Mucosa of descending colon (tissue), 3 donors: Measurements from ENCODE around the gene ITGA11. TPM values are rescaled to one million over a fixed set of nuclear protein-coding genes. Genes with fewer than 3 reads are reported as not detected.

Experiments used
- ATAC-seq: fragments of 200-7000 bp; cut with Tn5 transposase; one replicate; pipeline ENCODE4 v1.9.1; 2020; ENCODE audit warnings: mild to moderate bottlenecking, moderate library complexity
- DNase-seq, 3 donors: peaks; one replicate each; pipeline ENCODE4 v3.0.0-alpha.2; 2020
- H3K36me3 ChIP-seq: fragments of 200-600 bp; one replicate; pipeline ENCODE4 v1.8.0; 2021; ENCODE audit warnings: low read depth, mild to moderate bottlenecking
- H3K4me1 ChIP-seq: fragments of 200-600 bp; one replicate; pipeline ENCODE4 v1.8.0; 2021; ENCODE audit warnings: low read depth, mild to moderate bottlenecking
- H3K4me3 ChIP-seq: fragments of 200-600 bp; one replicate; pipeline ENCODE4 v1.8.0; 2021; ENCODE audit warnings: mild to moderate bottlenecking
- H3K9me3 ChIP-seq: fragments of 200-600 bp; one replicate; pipeline ENCODE4 v1.8.0; 2021; ENCODE audit warnings: mild to moderate bottlenecking
- CTCF ChIP-seq: fragments of 200-600 bp; IDR thresholded peaks from one replicate; pipeline ENCODE4 v1.8.0; 2022; ENCODE audit warnings: antibody characterized with exemption, mild to moderate bottlenecking
- intact Hi-C, 2 donors: fragments of 100-400 bp; cut with DNase I in 1 of 2; cut with micrococcal nuclease in 1 of 2; formaldehyde crosslinking; loops; one replicate each; pipeline versions ENCODE4 v1.11.0 to v1.11.1; 2022; cut with DNase I, micrococcal nuclease
- total RNA-seq, 3 donors: library from RNA; stranded (reverse); fragmentation: NEBNext Ultra II Directional in 2 of 3; extraction: Animal tissue kit (Norgen Biotek cat#: 25700) in 2 of 3; gene quantifications; one replicate each; pipeline versions ENCODE4 v1.2.1 to v1.2.4, GENCODE V29; 2021 to 2023
- donor health status: DM: no; HTN: no; CAD: no; lungs with moderate emphysema.
- donor health status: DM: no; HTN: no; CAD: no.
- donor health status: DM: no; HTN: yes; CAD: no.

The ITGA11 gene
- total RNA-seq, 3 donors from 2014 or later, result 1.8 to 2.4 (median 2.1) TPM

DNA sequence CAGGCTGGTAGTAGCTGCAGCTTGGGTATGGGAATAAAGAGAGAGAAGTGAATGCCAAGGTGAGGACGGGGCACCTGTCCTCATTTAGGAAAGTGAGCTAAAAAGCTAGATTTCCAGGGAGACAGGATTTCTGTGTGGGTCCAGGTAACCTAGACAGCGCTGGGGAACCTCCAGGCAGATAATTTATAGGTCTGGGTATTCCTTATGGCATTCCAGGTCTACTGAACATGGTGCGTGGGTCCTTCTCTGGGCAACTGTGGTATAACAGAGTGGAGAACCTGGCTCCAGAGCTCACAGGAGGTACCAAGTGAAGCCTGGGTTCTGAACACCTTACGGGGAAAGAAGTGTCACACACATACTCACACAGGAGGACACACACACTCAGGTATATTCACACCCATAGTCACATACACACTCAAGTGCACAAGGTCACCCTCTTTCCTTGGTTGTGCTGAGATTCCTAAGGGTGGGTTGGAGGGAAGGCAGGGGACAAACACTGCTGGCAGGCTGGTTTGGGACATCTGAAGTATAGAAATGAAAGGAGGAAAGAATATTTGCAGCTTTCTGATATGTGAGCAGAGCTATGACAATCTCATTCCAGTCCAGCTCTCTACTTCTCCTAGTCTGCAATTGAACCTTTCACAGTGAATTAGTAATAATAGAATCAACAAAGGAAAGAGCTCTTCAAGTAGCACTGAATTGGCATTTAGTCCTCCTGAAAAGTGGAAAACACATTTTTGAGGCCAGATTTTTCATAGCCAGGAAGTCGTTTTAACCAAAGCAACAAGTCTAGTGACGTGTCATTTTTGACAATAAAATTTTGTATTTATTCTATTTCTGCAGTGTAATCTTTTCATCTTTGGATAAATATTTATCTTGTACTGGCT is 37.4 kb upstream of the ITGA11 start:
- H3K9me3 ChIP-seq, result no peaks in the 10 kb centered on the region
- no peak for TF ChIP-seq CTCF
- no peak overlapping the region for H3K4me3 ChIP-seq
- intact Hi-C loops, result no loop called here
- H3K36me3 ChIP-seq, result no peaks in the 10 kb centered on the region
- ATAC-seq (no peak), DNase-seq (no peak)
- no peaks in the 10 kb centered on the region for H3K4me1 ChIP-seq

DNA sequence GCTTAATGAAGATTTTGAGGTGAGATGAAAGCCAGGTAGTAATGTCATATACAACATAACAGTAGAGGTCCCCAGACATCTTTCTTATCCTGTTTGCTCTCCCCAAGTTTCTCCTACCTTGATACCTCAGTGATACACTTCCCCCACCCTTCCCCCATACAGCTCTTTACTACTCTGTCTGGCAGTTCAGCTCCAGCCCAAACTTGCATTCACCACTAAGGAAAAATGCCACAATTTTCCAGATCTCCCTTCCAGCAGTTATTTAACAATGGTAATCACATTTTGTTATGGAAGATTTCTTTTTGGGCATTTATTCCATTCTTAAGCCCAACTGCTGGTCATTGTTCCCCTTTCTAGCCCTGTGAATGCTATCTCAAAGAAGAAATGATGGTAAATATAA is 34.9 kb upstream of the ITGA11 start:
- no peaks in the 10 kb centered on the region for H3K9me3 ChIP-seq
- ATAC-seq, result no peak
- intact Hi-C loops, result no loop called here

DNA sequence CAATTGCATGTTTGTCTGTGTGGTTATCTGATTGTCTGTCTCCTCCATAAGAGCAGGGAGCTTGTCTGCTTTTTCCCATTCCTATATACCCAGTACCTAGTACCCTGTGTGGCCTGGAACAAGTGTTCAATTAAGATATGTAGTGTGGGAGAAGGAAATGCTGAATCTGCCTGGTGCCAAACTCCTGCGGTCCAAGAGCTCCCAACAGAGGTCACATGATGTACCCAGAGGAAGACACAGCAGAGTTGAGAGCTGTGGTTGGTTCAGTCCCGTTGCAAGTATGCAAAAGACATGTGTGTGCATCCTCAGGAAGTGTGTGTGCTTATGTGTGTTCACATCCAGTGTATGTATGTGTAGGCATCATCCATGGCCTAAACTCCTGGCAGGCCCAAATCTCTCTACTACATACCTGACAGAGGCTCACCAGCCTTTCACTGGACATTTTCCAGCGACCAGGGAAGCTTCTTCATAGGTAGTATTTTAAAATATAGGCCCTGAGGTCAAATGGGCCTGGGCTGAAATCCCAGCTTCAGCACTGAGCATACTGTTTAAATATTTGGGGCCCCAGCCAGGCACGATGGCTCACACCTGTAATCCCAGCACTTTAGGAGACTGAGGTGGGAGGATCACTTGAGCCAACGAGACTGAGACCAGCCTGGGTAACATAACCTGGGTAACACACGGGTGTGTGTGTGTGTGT is 34.0 kb upstream of the ITGA11 start:
- DNase-seq, result no peak
- H3K9me3 ChIP-seq, result no peaks in the 10 kb centered on the region
- H3K36me3 ChIP-seq, result no peaks in the 10 kb centered on the region
- intact Hi-C loops, result no loop called here
- no peak overlapping the region for H3K4me3 ChIP-seq
- no peak for TF ChIP-seq CTCF
- no peaks in the 10 kb centered on the region for H3K4me1 ChIP-seq
- ATAC-seq, result no peak

More for the DNA sequence above, 34.9 kb upstream of the ITGA11 start:
- TF ChIP-seq CTCF, result no peak
- Histone ChIP-seq H3K36me3 (no peaks in the 10 kb centered on the region), H3K4me3 (no peak overlapping the region), H3K4me1 (no peaks in the 10 kb centered on the region)
- no peak for DNase-seq

GRCh38 chr15:68464448-68465090 is 32.6 kb upstream of the ITGA11 start:
- Histone ChIP-seq H3K4me1 (no peaks in the 10 kb centered on the region), H3K36me3 (no peaks in the 10 kb centered on the region), H3K4me3 (no peak overlapping the region), H3K9me3 (no peaks in the 10 kb centered on the region)
- no peak for TF ChIP-seq CTCF
- DNase-seq (no peak), ATAC-seq (no peak)
- intact Hi-C loops, result no loop called here

DNA sequence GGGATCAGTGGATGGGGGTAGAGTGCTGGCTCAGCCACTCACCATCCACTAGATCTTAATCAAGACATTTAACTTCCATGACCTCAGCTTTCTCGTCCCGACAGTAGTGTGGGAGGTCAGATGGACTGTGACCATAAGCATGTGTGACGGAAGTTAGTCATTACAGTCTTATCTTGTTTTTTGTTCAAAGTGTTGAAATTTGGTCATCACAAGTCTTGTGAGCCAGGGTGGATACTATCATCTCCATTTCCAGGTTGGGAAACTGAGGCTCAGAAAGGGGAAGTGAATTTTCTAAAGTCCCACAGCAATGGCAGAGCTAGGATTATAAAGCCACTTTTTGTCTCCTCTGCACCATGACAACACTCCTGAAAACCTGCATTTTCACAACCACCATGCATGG is 32.0 kb upstream of the ITGA11 start:
- Histone ChIP-seq H3K9me3 (no peaks in the 10 kb centered on the region), H3K36me3 (no peaks in the 10 kb centered on the region), H3K4me3 (no peak overlapping the region), H3K4me1 (no peaks in the 10 kb centered on the region)
- intact Hi-C loops, result no loop called here
- no peak for TF ChIP-seq CTCF
- ATAC-seq (no peak), DNase-seq (no peak)
